AG04450 (cell line): ENCODE results near the gene PLAGL1. TPM values are rescaled to one million over a fixed set of nuclear protein-coding genes. Genes with fewer than 3 reads are reported as not detected.

ENCODE experiments used
- CTCF ChIA-PET: fragments of 300-600, 350-600 bp; formaldehyde crosslinking; extraction: SDS; loops from one replicate; lab custom pipeline; 2022; ENCODE audit warnings: antibody characterized with exemption, inconsistent platforms; lab: Charles Lee
- POLR2A ChIA-PET: fragments of 350-600 bp; formaldehyde crosslinking; extraction: SDS; loops from one replicate; lab custom pipeline; 2021; ENCODE audit warnings: antibody characterized with exemption, inconsistent platforms; lab: Yijun Ruan, JAX
- DNase-seq: peaks from one replicate; pipeline ENCODE4 v3.0.0-alpha.2; 2011; ENCODE audit warnings: low read depth, low spot score
- H3K27ac ChIP-seq: one replicate; pipeline ENCODE4 v1.5.1; 2012; ENCODE audit warnings: low read depth, low read length, control low read depth
- H3K27me3 ChIP-seq: one replicate; pipeline ENCODE4 v1.6.0; 2012; ENCODE audit warnings: low read length; ENCODE audit not compliant: control insufficient read depth, insufficient read depth
- H3K4me3 ChIP-seq: 2 replicates; pipeline ENCODE4 v1.5.1; 2011; ENCODE audit warnings: mild to moderate bottlenecking, low read depth, low read length, control low read depth
- H3K9me3 ChIP-seq: 2 replicates; pipeline ENCODE4 v1.5.1; 2012; ENCODE audit warnings: low read length; ENCODE audit not compliant: control insufficient read depth, insufficient read depth
- polyA plus RNA-seq: library from polyadenylated mRNA; depleted of rRNA; stranded (reverse); fragments of >200 nt; gene quantifications from 2 replicates; pipeline ENCODE4 v1.2.3, GENCODE V29; 2011
- TF ChIP-seq, protein P1 (sequence below): IDR thresholded peaks from 2 replicates; pipeline ENCODE4 v1.5.1; 2011; ENCODE audit warnings: low read depth, low read length, control low read depth, inconsistent platforms

Gene PLAGL1
- polyA plus RNA-seq, 1 experiment, result 31.6 TPM

DNA sequence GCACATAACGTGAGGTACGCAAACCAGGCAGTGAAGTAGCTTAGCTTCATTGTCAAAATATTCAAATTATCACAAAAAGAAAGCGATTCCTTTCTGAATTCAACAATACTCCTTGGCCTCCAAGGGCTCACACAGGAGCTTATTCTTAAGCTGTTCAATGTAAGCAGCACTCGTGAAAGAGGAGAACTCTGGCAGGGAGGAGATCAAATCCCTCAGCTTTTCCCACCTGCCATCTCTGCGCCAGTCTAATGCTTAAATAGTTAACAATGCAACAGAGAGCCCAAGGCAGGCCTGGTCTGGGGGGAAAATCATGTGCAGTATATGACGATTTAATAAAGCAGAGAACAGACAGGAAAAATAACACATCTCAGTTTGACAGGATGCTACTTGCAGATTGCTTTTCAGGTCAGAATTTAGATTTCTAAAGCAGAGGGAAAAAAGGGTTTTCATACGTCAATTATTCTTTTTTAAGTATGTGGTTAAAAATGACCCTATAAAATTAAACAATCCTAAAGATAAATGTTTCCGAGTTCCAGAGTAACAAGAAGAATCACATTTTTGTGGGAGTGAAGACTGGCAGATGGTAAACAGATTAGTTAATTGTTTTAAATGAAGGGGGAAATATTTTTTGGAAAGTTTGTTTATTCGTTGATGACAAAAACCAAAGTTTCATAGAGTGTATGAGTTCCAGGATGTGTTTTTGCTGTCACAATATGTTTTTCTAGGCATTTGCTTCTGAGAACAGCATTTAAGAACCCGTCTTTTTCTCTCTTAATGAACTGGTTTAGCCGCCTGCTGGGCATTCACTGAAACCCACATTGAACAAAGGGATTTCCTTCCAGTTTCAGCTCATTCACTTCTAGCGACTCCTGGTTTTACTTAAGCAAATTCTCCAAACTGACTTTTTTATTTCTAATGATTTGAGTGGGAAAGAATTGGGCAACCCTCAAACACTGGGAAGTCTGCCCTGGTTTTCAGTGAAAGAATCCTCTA, 45.9 kb downstream of the PLAGL1 start:
- Histone ChIP-seq H3K27me3 (peaks cover 14% of the 10 kb centered on the region), H3K9me3 (no peaks in the 10 kb centered on the region), H3K4me3 (no peak overlapping the region), H3K27ac (no peak overlapping the region)
- CTCF ChIA-PET, result interaction anchor here (0.7 to 1.8 kb wide), 6 partner anchors 9 to 387 kb away, joined by 3 to 7 read pairs (median 4); no protein-coding TSS in a partner anchor
- TF ChIP-seq, protein P1, sequence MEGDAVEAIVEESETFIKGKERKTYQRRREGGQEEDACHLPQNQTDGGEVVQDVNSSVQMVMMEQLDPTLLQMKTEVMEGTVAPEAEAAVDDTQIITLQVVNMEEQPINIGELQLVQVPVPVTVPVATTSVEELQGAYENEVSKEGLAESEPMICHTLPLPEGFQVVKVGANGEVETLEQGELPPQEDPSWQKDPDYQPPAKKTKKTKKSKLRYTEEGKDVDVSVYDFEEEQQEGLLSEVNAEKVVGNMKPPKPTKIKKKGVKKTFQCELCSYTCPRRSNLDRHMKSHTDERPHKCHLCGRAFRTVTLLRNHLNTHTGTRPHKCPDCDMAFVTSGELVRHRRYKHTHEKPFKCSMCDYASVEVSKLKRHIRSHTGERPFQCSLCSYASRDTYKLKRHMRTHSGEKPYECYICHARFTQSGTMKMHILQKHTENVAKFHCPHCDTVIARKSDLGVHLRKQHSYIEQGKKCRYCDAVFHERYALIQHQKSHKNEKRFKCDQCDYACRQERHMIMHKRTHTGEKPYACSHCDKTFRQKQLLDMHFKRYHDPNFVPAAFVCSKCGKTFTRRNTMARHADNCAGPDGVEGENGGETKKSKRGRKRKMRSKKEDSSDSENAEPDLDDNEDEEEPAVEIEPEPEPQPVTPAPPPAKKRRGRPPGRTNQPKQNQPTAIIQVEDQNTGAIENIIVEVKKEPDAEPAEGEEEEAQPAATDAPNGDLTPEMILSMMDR, result peak; percentile 60
- no peak for DNase-seq
- POLR2A ChIA-PET, result no interaction called here

DNA sequence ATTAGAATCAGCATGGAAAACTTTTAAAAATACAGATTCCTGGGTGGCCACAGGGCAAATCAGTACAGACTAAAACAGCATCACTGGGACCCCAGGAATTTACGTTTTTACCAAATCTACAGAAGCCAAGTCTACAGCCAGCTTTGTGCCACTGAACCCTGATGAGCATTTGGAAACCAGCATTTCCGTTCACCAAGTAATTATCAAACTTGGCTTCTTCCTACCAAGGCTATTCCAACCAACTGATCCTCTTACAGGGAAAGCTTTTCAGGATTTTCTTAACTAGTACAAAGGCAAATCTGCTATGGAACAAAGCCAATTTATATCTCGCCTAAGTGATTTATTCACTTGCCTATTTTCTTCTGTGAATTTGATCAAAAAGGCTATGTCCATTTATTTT, 47.0 kb downstream of the PLAGL1 start:
- CTCF ChIA-PET, result interaction anchor here (0.6 to 1.8 kb wide), 3 partner anchors 70 to 386 kb away, joined by 3 to 7 read pairs (median 3); no protein-coding TSS in a partner anchor
- Histone ChIP-seq H3K4me3 (no peak overlapping the region), H3K27me3 (peaks cover 14% of the 10 kb centered on the region), H3K9me3 (no peaks in the 10 kb centered on the region), H3K27ac (no peak overlapping the region)
- POLR2A ChIA-PET, result no interaction called here
- TF ChIP-seq, protein P1, result no peak
- DNase-seq, result no peak

DNA sequence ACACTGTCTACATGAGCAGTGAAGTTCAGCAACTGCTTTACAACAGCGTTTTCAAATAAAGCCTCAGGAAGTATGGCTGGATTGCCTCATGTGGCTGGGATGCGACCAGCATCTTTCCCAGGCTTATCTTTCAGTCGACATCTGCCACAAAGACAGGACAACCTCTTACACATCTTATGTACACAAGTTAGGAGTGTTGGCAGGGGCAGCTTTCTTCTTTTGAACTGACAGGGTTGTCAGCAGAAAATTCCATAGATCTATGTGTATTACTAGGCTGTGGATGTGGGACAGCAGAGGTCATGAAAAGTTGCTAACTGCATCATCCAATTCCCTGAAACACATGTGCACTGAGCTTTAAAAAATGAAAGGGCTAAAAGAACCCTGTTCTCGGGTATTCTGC, 48.1 kb downstream of the PLAGL1 start:
- no peak for DNase-seq
- peaks cover 14% of the 10 kb centered on the region for H3K27me3 ChIP-seq
- TF ChIP-seq, protein P1, result no peak
- ChIA-PET POLR2A (no interaction called here), CTCF (interaction anchor here (0.6 kb wide), 1 partner anchor 81 kb away, joined by 5 read pairs; no protein-coding TSS in a partner anchor)
- no peaks in the 10 kb centered on the region for H3K9me3 ChIP-seq
- no peak overlapping the region for H3K4me3 ChIP-seq
- no peak overlapping the region for H3K27ac ChIP-seq

DNA sequence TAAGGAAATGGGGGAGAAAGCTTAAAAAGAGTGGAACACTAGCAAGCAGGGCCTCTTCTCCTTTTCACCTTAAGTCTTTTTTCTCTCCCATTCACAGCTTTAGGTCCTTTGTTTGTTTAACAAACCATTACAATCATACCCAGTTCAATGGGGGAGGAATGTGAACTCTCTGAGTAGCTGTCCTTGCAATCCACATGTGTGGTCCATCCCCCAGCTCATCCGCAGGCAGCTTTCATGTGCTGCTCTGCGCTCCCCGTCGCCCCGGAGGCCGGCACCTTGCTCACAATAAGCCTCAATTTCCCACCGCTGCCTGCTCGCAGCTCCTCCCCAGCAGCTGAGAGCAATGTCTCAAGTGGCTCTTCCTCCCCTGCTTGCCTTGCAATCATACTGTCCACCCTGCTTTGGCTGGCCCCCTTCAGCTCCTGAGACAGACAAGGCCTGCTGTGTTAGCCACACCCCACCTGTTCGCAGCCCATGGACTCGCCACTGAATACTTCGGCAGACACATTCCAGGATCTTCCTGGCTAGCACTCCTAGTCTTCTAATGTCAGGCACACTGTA, 49.1 kb downstream of the PLAGL1 start:
- H3K27me3 ChIP-seq, result peaks cover 14% of the 10 kb centered on the region
- CTCF ChIA-PET, result interaction anchor here (1.1 kb wide), 1 partner anchor 19 kb away, joined by 3 read pairs; no protein-coding TSS in a partner anchor
- no peak overlapping the region for H3K27ac ChIP-seq
- DNase-seq, result no peak
- H3K9me3 ChIP-seq, result no peaks in the 10 kb centered on the region
- POLR2A ChIA-PET, result no interaction called here
- TF ChIP-seq, protein P1, result no peak
- no peak overlapping the region for H3K4me3 ChIP-seq
